GM18870 (cell line): Measurements from ENCODE around the gene METRNL.

Experiments
- ATAC-seq: cut with Tn5 transposase; IDR thresholded peaks from one replicate; pipeline ENCODE4 v1.9.1; 2021; ENCODE audit warnings: moderate library complexity; ENCODE audit not compliant: unreplicated experiment

METRNL gene

DNA sequence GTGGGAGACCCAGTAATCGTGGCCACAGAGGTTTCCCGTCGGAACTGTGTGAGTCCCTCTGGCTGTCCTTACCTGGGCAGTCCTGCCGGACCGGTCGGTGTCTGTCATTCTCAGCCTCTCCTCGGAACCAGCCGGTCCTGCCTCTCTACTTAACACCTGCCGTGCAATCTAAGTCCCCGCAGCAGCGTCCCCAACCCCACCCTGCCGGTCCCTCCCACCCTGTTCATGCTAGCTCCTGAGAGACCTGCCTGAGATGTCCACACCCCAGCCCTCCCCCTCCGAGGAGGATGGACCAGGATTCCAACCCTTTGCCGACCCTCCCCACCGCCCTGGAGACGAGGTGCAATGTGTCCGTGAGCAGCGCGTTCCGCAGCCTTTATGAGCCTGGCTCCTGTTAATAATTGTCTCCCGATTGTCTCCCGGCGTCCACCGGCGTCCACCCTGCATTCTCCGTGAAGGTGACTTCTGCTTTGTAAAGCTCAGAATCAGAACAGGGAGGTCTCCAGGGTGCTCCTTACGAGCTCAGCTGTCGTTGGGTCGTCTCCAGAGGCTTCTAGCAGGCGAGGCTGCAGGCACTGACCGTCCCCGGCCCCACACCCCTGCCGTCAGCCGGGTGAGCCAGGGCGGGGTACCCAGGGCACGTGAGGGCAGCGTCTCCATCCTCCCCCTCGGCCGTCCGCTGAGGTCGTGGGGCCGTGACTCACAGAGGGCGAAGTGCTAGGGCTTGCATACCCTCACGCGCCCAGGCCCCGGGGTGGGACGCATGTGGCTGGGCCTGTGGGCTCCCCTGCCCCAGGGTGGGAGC is 10.1 kb downstream of the METRNL start:
- no peak for ATAC-seq

DNA sequence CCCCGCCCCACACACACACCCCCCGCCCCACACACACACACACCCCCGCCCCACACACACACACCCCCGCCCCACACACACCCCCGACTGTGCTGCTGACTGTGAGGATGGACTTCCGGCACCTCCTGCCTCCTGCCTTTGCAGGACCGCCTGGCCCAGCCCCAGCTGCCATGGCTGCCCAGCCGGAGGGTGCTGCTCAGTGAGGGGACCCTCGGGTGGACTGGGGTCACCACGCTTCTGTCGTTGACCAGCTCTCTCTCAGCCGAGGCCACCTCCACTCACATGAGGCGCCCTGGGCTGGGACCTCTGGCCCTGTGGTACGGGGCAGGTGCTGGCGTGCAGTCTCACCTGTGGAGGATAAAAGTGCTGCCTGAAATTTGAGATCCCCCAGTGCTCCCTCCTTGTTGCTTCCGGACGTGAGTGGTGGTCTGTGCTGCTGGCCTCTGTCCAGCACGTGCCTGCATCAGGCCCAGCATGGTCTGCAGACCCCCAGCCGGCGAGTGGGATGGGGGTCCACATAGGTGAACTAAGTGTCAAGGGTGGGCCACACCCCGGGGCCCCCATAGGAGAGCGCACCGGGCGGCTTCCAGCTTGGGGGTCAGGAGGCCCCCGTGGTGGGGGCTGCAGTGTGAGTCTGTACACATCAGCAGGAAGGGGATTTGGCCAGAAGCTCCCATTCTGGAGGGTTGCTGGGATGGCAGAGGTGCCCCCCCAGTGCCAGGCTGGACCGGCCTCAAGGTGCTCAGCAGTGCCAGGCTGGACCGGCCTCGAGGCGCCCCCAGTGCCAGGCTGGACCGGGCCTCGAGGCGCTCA is 11.2 kb downstream of the METRNL start:
- no peak for ATAC-seq

DNA sequence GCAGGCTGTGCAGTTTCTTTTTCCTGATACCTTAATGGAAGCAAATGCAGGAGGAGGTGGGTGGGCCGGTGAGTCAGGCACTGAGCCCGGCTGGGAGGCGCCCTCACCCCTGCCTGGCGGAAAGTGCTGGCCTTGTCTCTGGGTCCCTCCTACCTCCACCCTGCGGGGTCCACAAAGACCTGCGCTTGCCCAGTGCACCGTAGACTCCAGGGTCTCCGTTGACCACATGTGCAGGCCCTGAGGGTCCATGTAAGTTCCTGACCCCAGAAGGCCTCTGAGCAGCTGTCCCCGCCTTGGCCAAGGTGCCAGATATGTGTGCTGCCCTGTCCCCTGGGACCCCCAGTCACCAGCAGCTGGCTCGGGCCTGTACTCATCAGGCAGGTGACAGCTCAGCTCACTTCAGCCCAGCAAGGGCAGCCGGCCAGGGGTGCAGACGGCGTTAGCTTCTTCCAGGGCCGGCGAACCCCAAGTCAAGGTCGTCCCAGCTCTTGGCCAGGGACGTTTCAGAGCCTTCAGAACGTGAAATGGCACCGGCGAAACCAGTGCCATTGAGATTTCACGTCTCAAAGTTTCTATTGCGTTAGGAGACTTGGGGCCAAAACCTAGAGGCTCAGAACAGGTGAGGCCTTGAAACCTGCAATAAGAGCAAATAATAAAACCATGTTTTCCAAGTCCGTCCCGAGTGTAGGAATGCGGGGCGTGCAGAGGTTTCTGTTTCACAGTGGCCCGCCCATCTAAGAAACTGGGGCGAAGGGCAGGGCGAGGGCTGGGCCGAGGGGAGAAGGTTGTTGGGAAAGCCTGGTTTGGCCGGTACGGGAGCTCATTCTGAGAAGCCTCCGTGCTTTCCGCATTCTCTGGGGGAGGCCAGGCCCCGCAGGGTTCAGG is 12.1 kb downstream of the METRNL start:
- no peak for ATAC-seq

DNA sequence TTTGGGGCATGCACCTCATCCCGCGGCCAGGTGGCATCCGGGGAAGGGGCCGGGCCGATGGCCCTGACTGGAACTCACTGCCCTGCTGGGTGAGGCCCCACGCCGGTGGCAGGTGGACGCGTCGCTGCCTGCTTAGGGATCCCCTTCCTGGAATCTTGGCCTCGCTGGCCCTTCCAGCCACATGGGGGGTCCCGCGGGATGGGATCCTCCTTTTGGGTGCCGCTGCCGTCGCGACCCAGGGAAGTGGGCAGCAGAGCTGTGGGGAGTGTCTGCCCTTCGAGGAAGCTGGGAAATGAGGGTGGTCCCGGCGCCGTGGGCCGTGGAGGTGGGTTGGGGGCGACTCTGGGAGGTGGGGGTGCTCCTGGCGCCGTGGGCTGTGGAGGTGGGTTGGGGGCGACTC is 12.8 kb downstream of the METRNL start:
- no peak for ATAC-seq

DNA sequence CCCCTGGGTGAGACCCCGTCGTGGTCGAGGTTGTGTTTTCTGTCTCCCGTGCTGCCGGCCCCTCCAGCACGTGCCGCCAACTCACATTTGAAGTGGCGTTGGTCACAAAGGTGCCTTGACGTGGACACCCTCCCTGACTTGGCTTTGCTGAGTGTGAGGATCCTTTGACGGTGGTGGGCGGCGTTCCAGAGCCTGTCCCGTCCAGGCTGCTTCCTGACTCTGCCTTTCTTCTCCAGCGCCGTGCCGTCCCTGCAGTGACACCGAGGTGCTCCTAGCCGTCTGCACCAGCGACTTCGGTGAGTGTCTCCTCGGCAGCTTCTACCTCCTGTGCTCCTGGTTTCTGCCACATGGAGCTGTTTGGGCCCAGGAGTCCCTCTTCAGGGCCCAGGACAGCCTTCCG is 13.5 kb downstream of the METRNL start:
- no peak for ATAC-seq

DNA sequence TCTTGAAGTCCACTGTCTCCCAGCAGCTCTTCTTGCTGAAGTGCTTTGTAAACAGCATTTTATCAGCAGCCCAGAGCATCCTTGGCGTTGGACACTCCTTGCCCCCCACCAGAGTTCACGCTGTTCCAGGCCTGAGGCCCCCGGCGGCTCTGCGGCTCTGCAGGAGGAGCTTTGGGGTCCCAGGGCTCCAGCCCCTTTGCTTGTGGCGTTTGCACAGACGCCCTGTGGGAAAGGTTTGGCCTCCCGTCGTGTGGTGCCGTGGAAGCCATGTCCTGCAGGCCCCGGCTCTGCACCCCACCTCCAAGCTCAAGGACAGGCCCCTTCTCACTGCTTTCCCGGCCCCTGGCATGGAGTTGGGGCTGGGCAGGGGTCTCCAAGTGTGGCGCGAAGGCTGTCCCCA is 14.1 kb downstream of the METRNL start:
- no peak for ATAC-seq

DNA sequence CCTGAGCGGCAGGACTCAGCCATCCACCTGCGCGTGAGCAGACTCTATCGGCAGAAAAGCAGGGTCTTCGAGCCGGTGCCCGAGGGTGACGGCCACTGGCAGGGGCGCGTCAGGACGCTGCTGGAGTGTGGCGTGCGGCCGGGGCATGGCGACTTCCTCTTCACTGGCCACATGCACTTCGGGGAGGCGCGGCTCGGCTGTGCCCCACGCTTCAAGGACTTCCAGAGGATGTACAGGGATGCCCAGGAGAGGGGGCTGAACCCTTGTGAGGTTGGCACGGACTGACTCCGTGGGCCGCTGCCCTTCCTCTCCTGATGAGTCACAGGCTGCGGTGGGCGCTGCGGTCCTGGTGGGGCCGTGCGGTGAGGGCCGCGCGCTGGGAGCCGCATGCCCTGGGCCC is 14.9 kb downstream of the METRNL start:
- no peak for ATAC-seq

DNA sequence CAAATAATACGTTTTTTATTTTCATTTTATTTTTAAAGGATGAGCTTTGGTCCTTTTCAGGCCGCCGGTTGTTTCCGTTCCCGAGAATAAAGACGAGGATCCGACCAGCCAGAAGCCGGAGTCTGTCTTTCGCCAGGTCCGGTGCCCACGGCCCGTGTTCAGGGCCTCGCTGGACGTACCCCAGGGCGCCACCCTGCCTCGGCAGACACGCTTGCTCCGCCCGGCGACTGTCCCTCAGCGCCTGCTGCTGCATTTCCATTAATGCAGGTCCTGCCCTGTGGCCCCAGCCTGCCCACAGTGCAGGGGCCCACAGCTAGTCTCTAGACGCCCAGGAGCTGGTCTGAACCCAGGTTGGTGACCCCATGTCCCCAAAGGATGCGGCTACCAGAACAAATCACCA is 15.6 kb downstream of the METRNL start:
- ATAC-seq, result no peak

DNA sequence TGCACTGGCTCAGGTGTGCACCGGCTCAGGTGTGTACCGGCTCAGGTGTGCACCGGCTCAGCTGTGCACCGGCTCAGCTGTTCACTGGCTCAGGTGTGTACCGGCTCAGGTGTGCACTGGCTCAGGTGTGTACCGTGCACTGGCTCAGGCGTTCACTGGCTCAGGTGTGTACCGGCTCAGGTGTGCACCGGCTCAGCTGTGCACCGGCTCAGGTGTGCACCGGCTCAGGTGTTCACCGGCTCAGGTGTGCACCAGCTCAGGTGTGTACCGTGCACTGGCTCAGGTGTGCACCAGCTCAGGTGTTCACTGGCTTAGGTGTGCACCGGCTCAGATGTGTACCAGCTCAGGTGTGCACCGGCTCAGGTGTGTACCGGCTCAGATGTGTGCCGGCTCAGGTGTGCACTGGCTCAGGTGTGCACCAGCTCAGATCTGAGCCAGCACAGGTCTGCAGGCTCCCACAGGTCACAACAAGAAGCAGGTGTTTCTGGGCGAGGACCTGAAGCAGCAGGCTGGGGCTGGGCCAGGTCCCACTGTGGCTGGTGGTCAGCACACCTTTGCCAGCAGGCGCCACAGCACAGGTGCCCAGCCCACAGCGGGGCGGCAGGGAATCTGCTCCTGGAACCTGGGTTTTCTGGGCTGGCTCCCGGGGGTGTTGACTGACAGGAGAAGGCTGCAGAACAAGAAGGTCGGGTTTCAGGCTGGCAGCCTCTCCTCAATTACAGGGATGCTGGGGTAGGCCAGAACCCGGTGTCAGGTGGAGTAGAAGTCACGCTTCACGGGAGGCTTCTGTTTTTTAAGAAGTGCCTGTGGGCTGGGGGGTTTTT is 17.2 kb downstream of the METRNL start:
- no peak for ATAC-seq

DNA sequence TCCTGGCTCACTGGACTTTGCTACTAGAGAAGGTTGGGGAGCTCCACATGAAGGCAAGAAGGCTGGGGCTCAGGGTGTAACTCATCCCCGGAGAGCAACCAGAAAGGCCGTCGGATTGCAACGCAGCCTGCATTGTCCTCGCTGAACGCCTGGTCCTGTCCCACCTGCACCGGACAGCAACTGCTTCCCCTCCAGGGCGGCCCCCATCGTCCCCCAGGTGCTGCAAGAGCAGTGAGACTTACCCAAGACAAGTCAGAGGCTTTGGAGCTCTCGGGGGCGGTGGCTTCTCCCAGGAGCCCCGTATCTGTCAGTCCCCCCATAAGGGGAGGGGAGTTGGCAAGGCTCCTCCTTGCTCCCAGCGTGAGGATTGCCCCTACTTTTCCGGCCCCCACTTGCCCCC is 18.4 kb downstream of the METRNL start:
- no peak for ATAC-seq

DNA sequence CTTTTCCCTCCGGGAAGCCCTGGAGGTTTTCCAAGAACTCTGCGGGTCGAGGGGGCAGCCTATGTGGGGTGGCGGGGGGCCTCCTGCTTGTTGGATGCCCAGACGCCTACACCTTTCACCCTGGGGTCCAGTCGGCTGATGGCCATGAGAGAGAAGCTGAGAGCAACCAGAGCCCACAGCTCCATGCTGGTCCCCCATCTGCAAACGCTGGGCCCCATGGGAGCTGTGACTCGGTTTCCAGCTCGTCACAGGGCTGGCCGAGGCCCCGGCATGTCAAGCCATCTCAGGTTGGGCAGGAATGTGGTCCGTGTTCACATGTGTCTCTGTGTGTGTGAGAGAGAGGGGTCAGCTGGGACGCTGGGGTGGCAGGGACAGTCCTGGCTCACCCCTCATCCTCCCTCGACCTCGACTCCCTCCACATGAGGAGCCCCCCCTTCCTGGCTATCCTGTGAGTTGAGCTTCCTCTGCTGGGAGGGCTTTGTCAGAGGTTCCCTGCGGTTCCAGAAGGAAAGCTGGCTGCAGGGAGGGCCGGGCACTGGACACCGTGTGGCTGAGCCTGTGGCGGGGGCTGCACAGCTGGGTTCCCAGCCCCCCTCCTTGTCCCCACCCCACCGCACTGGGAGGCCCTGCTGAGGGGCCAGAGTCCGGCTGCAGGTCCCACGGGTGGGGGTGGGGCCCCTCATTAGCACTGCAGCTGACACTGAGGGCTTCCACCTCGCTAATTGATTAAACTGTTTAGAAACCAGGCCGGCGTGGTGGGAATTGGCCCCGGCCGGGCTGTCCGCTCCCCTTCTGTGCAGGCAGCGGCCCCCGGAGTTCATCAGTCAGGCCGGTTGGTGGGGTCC is 19.1 kb downstream of the METRNL start:
- no peak for ATAC-seq

DNA sequence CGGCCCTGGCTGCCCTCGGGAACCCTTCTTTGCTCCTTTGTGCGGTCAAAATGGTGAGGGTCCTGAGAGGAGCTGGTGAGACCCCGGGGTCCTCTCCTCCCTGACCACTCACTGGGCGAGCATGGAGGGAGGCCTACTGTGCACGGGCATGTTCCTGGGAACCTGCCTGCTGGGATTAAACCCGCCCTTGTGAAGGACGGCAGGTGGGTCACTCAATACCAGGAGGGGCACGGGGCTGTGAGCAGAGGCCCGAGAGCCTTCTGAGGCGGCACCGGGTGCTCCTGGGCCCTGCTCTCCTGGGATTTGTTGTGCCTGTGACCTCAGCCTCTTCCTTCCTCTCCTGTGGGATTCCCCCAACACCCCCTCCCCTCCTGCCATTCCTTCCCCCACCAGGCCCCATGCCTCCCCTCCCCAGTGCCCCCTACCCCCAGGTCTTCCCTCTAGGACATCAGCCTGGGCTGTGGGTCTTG is 19.7 kb downstream of the METRNL start:
- ATAC-seq, result no peak

DNA sequence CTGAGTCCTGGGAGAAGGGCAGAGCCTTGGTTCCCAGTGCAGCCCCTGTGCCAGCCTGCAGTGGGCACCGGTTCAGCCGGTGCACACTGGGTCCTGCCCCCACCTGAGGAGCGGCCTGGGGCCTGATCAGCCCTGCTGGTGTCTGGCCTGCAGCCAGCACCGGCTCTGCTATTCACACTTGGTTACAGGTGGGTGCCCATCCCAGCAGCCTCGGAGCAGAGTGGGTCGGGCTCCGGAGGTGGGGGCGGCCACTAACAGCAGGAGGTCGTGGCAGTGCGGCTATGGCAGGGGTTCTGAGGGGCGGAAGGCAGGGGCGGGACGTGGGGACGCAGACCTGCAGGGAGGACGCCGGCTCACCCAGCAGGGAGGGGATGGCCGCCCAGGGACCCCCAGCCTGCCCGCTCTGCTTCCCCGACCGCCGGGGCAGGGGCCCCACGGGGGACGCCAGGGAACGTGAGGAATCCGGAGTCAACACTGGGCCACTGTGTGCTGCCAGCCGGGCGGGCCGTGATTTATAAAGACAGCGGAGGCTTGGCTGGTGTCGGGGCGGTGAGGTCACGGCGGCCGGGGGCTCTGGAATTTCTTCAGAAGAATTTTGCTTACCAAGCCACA is 20.3 kb downstream of the METRNL start:
- ATAC-seq, result no peak

DNA sequence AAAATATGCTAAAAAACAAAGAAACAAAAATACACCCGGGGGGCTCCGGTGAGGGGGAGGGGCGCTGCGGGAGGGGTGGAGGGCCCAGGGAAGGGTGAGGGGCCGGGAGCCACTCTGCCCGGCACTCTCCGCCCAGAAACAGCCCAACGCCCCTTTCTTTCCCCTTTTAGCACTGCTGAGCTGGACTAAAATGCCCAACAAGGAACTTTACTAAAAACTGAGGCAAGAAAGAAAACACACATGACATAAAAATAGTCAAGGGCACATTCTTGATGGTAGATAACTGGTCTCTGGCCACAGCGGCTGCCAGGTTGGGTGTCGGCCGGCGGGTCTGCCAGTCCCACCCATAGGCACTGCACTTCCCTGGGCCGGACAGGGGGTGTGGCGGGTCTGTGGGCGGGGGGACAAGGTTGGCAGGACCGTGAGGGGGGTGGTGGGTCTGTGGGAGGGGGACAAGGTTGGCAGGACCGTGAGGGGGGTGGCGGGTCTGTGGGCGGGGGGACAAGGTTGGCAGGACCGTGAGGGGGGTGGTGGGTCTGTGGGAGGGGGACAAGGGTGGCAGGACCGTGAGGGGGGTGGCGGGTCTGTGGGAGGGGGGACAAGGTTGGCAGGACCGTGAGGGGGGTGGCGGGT is 20.9 kb downstream of the METRNL start:
- no peak for ATAC-seq

DNA sequence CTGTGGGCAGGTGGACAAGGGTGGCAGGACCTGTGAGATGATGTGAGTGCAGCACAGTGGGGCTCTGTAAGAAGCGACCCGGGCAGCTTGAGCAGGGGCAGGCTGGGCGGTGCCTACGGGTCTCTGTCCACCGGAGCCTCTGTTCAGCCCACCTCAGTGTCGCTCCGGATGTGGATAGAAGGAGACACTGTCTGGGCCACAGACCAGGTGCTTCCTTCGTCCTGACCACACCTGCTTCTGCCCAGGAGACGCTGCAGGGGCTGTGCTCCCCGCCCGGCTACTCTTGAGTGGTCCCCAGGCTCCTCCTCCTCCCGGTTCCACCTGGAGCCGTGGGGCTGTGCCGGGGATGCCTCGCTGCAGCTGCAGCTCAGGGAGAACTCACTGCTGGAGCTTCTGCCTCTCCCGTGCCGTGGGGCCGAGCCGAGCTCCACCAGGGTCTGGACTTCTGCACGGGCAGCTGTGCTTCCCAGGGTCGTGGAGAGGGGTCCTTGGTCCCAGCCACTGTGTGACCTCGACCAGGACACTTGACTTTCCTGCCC is 21.5 kb downstream of the METRNL start:
- ATAC-seq, result no peak

DNA sequence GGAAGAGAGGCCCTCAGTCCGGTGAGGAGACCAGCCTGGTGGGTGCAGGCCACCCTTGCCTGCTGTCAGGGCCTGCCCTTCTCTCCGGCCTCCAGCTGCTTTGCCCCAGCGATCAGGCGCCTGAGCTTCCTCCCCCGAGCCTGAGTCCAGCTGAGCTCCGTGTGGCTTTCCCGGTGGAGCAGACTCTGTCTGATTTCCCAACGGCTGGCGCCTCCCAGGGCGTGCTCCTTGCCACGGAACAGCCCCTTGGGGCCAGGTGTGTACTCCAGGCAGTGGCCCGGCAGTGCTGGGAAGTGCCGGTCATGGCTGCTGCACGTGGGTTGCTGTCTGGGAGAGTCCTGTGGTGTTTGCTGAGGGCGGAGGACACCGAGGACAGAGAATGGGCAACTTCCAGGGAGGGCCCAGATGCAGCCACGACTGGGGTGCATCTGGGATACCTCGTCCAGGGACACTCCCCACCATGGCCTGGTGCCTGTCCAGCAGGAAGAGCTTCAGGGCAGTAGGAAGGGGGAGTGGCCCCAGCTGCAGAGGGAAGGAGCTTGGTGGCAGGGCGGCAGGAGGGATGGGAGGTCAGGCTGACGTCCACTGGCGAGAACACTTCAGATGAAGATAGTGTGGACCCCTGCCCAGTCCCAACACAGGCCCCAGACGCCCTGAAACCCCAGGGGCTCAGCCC is 22.5 kb downstream of the METRNL start:
- ATAC-seq, result no peak

DNA sequence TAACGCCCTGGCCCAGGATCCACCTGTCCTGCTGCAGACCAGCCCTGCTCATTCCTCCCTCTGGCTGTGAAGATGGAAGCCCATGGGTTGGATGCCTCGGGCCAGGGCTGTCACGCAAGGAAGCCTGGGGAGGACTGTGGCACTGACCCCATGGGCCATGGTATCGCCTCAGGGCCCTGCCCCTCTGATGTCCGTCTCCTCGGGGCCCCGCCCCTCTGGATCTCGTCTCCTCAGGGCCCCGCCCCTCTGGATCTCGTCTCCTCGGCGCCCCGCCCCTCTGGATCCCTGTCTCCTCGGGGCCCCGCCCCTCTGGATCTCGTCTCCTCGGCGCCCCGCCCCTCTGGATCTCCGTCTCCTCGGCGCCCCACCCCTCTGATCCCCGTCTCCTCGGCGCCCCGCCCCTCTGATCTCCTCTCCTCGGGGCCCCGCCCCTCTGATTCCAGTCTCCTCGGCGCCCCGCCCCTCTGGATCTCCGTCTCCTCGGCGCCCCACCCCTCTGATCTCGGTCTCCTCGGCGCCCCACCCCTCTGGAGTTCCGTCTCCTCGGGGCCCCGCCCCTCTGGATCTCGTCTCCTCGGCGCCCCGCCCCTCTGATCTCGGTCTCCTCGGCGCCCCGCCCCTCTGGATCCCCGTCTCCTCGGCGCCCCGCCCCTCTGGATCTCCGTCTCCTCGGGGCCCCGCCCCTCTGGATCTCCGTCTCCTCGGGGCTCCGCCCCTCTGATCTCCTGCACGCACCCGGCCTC is 24.0 kb downstream of the METRNL start:
- ATAC-seq, result no peak
